Stimulated activated CD4-positive, alpha-beta T cell treated with anti-CD3 and anti-CD28 coated beads, Interleukin-2, amount 100 ng/mL, for 4 hours (primary cell): ENCODE data around the gene EYS.

Source experiments
- DNase-seq: peaks from one replicate; pipeline ENCODE4 v3.0.0-alpha.2; 2020; ENCODE audit warnings: low read depth

EYS gene

DNA sequence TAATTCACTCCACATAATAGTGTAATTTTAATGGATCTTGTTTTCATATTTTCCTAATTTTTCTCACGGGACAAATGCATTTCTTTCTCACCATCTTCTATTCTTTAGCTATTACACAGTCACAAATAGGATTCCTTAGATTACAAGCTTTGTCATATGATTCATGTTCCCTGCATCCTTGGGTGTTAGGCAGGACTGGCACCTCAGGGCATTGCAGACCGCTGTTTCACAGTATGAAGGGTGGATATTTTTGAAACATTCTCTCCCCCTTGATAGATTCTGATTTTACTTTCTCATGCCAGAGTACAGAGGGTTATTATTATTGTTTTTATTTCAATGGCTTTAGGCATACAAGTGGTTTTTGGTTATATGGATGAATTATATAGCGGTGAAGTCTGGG, 1469.0 kb downstream of the EYS start:
- DNase-seq, result no peak

DNA sequence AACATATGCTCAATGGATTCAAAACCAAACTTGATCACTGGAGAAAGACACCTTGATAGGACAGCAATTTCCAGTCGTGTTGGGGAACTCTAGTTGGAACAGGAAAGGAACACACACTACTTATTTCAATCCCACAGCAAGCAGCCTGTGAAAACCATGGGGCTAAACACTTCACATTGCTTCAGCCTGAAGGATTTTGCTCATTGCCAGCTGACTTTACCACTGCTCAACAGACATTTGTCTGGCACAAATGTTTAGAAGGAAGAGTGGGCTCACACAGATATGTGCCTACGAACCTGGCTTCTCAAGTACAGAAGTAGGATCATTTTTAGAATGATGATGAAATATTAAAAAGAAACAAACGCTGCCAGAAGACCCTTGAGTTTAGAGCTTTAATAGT, 1473.3 kb downstream of the EYS start:
- DNase-seq, result no peak

DNA sequence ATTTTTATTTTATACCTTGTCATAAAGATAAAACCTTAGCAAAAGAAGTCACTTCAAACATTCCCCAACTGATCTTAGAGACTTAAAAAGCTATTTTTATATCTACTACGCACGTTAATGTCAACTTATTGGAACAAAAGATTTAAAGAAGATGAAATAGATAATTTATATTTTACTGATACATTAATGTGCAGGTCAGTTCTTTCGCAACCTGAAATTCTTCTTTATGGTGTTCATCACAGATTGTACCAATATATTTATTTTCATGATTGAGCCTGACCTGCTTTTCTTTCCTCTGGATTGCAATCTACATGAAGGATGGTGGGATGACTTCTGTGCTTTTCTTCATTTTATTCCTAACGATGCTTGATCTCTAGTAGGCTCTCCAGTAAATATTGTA, 1475.1 kb downstream of the EYS start:
- no peak for DNase-seq

DNA sequence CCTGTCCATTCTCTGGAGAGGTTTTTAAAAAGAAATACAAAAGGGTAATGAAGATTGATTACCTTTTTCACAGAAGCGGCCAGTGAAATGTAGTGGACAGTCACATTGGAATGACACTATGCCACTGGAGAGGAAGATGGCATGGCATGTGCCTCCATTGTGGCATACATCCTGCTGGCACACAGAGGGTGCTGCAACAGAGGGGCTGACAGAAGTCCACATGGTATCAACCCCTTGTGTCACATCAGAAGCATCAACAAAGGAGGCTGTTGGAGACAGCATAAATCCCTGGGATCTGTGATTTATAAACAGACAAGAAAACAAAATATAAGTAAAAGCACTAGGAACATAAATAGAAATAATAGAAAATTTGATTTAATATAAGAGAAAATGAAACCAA, 1476.5 kb downstream of the EYS start:
- no peak for DNase-seq

DNA sequence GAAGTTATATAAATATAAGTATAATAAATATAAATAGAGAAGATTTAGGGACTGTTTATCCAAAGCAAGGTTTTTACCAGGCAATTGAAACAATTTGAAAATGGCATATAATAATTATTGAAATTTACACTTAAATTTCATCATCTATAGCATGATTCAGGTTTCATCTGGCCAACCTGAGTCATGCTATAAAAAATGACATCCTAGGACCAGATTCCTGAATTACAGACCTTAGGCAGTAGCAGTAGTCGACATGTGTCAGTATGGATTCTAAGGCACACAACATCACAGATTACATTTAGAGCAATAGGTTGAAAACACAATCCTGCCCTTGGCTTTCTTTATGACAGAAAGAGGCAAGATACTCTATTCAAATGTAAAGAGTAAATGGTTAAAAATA, 1479.2 kb downstream of the EYS start:
- no peak for DNase-seq

DNA sequence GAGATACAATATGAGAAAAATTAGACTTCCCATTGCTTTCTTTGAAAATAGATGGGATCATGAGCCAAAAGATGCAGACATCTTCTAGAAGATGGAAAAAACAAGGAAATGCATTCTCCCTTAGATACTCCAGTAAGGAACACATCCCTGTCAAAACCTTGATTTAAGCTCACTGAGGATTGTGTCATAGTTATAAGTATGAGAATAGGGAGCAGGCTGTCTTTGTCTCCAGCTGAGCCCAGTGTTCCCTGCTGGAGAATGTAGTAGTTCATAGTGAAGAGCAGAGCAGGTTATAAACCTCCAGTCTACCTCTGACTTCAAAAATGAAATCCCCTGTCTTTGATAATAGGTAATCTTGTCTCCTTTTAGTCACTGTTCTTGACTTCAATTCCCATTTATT, 1481.5 kb downstream of the EYS start:
- DNase-seq, result no peak

DNA sequence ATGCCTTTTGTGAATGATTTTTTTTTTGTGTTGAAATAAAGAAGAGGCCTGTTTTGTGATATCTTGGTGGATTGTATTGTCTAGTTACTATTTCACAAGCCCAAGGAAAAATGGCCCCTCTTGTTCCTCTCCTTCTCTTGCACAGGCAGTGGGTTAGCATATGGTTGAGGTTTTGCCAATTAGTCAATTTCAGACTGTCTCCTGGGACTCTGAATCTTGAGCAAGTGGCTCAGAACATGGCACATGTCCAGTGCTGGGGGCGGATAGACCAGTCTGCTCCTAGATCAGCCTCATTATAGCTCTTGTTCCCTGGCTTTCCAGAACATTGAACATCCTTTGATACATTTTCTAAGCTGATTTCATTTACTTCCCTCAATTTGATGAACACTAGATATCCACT, 1482.2 kb downstream of the EYS start:
- no peak for DNase-seq

DNA sequence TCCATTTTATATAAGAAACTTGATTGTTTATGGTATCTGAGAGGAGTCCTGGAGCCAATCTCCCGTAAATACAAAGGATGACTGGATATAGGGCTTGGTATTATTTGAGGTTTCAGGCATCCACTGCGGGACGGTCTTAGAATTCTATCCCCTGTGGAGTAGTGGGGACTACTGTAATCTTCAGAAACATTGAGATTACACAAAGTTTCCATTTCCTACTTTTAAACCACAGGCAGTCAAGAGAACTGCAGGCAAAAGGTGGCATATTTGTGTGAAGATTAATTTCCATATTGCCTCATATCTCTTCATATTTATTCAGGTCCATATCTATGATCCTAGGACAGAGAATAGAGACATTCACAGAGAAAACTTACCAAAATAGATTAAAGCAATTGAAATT, 1485.2 kb downstream of the EYS start:
- no peak for DNase-seq

DNA sequence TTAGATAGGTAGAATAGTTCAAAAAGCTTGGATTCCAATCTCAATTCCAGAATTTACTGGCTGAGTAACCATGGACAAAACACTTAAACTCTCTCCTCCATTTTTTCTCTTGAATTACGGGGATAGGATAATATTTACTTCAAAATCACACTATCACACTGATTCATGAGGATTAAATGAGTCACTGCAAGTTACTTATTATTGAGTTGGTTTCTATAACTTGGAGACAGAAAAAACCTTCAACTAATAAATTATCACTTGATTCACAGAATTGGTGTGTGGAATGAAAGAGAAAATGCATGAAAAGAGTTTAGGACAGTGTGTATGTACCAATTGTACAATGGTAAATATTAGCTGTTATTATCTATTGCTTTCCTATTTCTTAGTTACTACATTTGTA, 1486.2 kb downstream of the EYS start:
- no peak for DNase-seq

DNA sequence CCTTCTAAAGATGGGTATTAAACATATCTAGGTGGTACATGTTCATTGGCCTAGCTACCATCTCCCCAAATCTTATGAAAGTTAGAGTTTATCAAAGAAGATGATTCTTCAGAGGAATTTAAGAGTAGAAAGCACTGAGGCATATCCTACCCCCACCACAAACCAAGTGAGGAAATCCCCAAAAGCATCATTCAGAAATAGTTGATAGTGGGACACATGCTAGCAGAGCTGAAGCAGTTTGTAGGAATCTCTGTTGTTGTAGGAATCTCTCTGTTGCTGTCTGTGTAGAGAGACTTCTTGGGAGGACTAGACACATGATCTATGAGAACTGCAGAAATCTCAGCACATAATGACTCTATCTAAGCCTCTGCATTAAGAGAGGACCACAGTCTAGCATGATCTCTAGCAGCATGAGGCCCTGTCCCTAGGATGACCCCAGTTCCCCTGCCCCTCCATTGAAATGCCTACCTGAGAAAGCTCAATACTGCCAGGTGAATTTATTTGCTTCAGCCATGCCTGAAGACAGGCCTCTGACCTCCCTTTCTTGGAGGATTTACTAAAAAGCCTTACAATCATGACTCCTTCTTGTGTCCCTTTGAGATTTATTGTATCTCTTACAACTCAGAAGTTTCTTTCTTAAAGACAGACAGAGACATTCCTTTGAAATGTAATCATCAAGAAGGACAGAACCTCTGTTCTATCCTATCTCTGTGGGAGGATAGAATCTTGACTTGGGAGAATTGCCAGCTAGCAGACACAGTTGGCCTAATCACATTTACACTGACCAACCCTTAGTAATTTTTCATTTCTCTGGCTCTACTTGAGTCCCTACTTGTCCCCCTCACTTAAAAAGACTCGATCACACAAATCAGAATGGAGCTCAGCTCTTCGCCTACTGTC, 1489.1 kb downstream of the EYS start:
- no peak for DNase-seq

DNA sequence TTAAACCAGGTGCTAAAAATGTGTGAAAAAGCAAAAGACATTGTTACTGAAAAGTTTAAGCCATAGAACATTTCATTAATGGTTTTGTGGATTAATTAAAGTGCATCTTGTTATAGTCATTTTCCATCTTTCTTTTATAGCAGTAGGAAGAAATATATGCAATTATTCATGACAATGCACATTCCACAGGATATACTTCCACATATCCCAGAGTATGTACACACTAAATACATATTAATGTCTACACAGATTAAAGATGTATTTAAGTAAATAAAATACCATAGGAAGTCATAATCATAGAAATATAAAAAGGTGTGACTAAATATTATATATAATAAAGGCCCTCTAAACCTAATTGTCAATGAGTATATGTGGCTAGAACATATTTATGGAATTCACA, 1492.7 kb downstream of the EYS start:
- DNase-seq, result no peak

DNA sequence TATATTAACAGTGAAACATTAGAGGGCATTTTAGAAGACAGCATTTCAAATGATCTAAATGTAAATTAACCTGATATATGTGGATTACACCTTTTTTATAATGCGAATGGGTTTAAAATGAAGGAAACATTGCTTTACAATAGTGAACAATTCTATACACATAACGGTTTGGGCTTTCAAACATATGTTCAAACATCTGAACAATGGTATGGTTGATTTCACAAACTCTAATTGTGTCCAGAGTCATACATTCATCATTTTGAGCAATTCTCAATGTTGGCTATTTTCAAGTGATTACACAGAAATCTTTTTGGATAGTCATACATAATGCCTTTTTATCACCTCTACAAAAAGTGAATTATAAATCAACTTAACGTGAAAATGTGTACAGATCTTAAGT, 1493.3 kb downstream of the EYS start:
- DNase-seq, result no peak

DNA sequence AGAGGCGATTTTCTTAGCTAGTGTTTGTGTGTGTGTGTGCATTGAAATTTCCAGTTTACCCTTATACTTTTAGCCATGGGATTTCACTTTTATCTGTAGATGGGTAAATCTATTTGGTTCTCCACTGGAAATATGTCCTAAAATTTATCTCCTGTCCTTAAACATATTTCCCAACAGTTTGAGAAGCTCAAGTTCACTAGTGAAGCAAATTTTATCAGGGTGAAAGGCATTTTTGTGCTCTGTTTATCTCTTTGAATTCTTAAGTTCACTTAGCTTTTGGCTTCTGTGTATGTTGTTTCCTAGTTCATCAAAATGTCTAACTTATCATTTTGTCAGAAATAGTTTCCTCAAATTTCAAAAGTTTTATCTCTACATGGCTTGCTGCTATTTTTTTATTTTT, 1509.8 kb downstream of the EYS start:
- no peak for DNase-seq

DNA sequence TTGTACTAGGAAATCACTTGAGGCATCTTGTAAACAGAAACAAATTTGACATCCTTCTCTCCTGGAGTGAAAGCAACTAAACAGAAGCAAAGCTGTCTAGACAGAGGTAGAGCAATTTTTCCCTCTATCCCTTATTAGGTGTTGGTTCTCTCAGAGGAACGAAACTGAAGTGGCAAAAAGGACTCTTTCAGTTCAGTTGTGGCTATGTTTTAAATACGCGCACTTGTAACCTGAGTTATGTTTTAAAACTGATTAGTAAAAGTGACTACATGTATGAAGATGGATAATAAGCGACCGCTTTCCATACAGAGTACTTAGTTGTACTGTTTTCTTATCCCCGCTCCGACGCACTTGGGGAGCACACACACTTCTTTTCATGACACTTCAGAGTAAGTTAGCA, 1520.4 kb downstream of the EYS start:
- no peak for DNase-seq

DNA sequence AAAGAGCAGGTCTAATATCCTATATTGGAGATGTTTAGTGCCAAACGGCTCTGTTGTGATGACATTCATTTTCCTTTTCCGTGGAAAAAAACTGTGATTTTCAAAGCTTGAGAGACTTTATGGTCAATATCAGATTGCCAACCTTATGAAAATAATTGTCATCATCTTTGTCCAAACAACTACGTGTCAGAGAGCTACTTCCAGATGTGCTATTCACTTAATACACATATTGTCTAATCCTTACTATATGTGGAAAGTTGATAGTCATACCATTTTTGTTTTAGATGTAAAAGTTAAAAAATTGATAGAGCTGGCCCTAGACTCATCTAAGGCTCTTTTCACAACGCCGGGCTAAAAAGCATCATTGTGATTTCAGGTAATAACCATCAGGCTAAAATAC, 1521.4 kb downstream of the EYS start:
- no peak for DNase-seq

DNA sequence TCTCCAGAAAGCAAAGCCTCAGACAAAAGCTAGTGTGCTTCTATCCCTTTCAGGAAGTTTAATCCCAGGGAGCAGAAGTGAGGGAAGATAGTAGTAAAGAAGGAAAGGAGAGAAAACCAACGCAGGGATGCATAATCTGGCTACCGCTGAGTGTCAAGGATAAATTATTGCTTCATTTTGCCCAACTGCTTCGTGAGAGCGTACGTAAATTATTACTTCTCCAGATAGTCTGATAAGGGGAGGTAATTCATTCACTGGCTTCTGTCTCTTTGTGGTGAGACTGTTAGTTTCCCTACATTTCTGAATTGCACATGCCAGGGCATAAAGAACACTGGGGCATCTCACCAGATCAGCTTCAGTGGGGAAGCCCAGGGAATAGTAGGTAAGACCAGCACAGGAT, 1531.7 kb downstream of the EYS start:
- no peak for DNase-seq

DNA sequence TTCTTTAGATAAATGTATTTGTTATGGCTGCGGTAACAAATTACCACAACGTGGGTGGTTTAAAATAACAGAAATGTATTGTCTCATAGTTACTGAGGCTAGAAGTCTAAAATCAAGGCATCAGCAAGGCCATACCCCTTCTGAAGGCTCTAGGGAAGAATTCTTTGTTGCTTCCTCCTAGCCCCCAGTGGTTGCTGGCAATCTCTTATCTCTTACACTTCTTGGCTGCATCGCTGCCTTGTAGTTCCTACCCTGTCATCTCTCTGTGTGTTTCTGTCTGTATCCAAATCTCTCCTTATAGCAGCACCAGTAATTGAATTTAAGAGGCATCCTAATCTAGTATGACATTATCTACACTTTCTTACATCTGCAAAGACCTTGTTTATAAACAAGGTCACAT, 1536.7 kb downstream of the EYS start:
- no peak for DNase-seq

DNA sequence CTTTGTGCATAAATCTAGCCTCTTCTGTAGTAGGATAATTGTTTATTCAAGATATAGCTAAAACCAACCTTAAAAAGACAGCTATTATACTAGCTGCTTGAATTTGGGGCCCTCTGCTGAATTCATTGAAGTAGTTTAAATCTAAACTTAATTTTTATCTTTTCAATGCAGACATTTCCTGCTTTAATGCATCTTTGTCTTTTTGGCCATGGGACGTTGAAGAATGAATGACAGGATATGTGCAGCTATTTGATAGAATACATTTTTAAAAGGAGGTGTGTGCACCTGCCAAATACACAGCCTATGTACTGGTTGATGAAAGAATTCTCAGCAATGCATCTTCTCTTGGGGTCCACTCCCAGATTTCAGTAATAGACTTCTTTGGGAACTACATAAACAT, 1546.5 kb downstream of the EYS start:
- no peak for DNase-seq

DNA sequence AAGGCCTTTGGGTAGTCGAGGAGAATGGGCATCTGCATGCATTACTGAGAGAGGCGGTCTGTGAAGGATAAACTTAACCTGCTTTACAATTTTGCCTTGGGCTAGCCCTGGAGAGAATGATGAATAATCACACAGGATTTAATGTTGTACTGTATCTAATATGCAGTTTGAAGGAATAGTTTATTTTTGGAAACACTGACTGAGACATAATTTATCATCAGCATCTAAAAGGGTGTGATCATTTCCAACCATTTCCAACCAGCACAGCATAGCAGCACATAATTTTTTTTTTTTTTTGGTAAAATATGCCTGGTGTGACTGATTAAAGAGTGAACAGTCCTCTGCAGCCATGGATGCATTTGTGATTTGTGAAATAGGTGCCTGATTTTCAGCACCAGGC, 1552.0 kb downstream of the EYS start:
- DNase-seq, result no peak

DNA sequence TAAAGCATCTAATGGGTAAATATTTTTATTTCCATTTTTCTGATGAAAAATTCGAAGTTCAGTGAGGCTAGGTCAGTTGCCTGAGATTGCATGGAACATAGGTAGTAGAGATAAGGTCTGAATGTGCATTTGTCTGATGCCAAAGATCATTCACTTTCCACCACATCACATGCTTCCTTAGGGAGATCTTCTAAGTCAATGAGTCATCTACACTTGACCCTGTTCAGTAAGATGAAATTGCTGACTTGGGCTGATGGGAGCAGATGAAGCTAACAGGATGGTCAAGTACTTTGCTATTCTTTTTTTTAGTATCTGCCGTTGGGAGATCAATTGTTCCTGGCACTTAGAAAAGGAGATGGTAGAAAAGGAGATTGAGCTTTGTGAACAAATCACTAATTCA, 1560.2 kb downstream of the EYS start:
- no peak for DNase-seq

DNA sequence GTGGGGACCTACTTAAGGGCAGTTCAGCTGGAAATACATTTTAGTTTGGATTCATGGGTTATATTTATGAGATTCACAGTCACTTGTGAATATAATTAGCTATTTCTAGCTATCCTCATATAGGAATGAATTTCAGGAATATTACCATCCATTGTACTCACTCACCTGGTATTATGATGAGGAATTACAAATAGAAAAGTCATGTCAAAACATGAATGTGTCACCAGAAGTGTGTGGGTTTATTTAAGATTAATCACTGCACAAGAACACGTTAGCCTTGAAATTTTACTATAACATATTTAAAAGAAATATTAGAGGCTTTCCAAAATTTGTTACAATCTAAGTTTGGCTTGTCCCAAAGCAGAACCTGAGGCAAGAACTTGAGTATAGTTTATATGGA, 1560.9 kb downstream of the EYS start:
- DNase-seq, result no peak

DNA sequence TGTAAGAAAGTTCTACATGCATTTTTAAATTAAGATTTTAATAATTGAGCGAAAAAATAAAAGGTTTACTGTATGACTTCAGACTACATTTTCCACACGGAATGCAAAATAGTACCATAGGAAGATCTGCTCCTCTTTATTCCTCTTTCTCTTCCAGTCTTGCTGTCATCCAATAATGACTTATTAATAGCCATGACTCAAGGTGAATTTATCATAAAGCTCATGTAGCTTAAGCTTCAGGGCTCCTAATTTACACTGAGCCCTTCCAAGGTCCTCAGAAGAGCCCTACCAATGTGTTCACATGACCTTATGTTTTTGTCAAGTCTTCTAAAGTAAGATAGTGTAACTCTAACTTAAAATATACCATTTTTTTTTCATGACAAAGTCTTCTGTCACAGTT, 1561.4 kb downstream of the EYS start:
- no peak for DNase-seq

DNA sequence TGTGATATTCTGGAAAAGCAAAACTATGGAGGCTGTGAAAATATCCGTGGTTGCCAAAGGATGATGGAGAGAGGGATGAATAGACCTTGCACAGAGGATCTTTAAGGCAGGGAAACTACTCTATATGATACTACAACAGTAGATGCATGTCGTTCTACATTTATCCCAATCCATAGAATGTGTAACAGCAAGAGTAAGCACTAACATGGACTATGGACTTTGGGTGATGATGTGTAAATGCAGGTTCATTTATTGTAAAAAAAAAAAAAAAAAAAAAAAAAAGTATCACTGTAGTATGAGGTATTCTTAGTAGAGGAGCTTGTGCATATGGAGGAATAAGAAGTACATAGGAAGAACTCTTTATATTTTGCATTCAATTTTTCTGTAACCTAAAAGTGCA, 1563.9 kb downstream of the EYS start:
- no peak for DNase-seq

DNA sequence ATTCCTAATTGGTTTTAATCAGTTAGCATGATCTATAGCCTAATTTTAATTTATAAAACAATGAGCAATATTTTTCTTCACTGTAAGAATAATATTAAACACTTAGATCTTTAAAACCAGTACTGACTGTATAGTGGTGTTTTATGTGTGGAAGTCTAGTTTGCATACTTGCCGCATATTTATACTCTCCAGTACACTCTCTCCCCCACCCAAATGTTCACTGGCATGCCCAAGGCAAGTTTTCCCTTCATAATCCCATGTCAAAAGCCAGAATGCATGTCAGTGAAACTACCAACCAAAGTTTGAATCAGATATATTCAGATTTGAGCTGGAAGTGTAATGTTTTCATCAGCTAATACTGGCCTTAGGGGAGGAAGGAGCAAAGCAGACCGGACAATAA, 1565.3 kb downstream of the EYS start:
- DNase-seq, result no peak
